ENCODE measurements around the gene CMTM4.

Gene CMTM4

GRCh38 chr16:66714654-66715307 lies 18.2 kb upstream of the CMTM4 start:
- Mint-ChIP-seq H3K36me3 (peaks cover 1% of the 10 kb centered on the region), H3K4me1 (no peaks in the 10 kb centered on the region), H3K4me3 (no peak overlapping the region), H3K27me3 (peaks cover 3% of the 10 kb centered on the region), H3K27ac (peak overlapping the region; percentile 5), H3K9me3 (no peaks in the 10 kb centered on the region)

GRCh38 chr16:66714062-66714461 lies 17.5 kb upstream of the CMTM4 start:
- H3K9me3 Mint-ChIP-seq, result no peaks in the 10 kb centered on the region
- no peaks in the 10 kb centered on the region for H3K4me1 Mint-ChIP-seq
- peaks cover under 1% of the 10 kb centered on the region for H3K36me3 Mint-ChIP-seq
- no peak overlapping the region for H3K4me3 Mint-ChIP-seq
- no peak overlapping the region for H3K27ac Mint-ChIP-seq
- peaks cover 3% of the 10 kb centered on the region for H3K27me3 Mint-ChIP-seq

- peaks cover 3% of the 10 kb centered on the region for H3K27me3 Mint-ChIP-seq
- no peaks in the 10 kb centered on the region for H3K4me1 Mint-ChIP-seq
- H3K4me3 Mint-ChIP-seq, result no peak overlapping the region
- H3K9me3 Mint-ChIP-seq, result no peaks in the 10 kb centered on the region
- H3K27ac Mint-ChIP-seq, result no peak overlapping the region
- no peaks in the 10 kb centered on the region for H3K36me3 Mint-ChIP-seq
These were observed 16.5 kb upstream of the CMTM4 start for GRCh38 chr16:66713076-66713475.

GRCh38 chr16:66712512-66712911 lies 16.0 kb upstream of the CMTM4 start:
- no peaks in the 10 kb centered on the region for H3K9me3 Mint-ChIP-seq
- peaks cover 3% of the 10 kb centered on the region for H3K27me3 Mint-ChIP-seq
- no peak overlapping the region for H3K4me3 Mint-ChIP-seq
- no peak overlapping the region for H3K27ac Mint-ChIP-seq
- no peaks in the 10 kb centered on the region for H3K36me3 Mint-ChIP-seq
- H3K4me1 Mint-ChIP-seq, result no peaks in the 10 kb centered on the region

GRCh38 chr16:66711581-66711980 lies 15.0 kb upstream of the CMTM4 start:
- H3K36me3 Mint-ChIP-seq, result no peaks in the 10 kb centered on the region

GRCh38 chr16:66706506-66706880 lies 9.9 kb upstream of the CMTM4 start:
- Mint-ChIP-seq H3K36me3 (no peaks in the 10 kb centered on the region), H3K4me1 (no peaks in the 10 kb centered on the region), H3K9me3 (no peaks in the 10 kb centered on the region), H3K4me3 (no peak overlapping the region), H3K27ac (no peak overlapping the region), H3K27me3 (peaks cover 3% of the 10 kb centered on the region)

More at GRCh38 chr16:66711581-66711980, 15.0 kb upstream of the CMTM4 start:
- Mint-ChIP-seq H3K27me3 (peaks cover 3% of the 10 kb centered on the region), H3K9me3 (no peaks in the 10 kb centered on the region), H3K27ac (no peak overlapping the region), H3K4me1 (no peaks in the 10 kb centered on the region), H3K4me3 (no peak overlapping the region)

GRCh38 chr16:66705790-66706505 lies 9.4 kb upstream of the CMTM4 start:
- H3K36me3 Mint-ChIP-seq, result no peaks in the 10 kb centered on the region
- no peak overlapping the region for H3K27ac Mint-ChIP-seq
- no peaks in the 10 kb centered on the region for H3K4me1 Mint-ChIP-seq
- H3K27me3 Mint-ChIP-seq, result peaks cover 3% of the 10 kb centered on the region
- no peak overlapping the region for H3K4me3 Mint-ChIP-seq
- H3K9me3 Mint-ChIP-seq, result no peaks in the 10 kb centered on the region

GRCh38 chr16:66703406-66704215 lies 7.1 kb upstream of the CMTM4 start:
- H3K27ac Mint-ChIP-seq, result no peak overlapping the region
- no peaks in the 10 kb centered on the region for H3K4me1 Mint-ChIP-seq
- H3K36me3 Mint-ChIP-seq, result no peaks in the 10 kb centered on the region
- no peaks in the 10 kb centered on the region for H3K9me3 Mint-ChIP-seq
- H3K27me3 Mint-ChIP-seq, result no peaks in the 10 kb centered on the region
- H3K4me3 Mint-ChIP-seq, result no peak overlapping the region

GRCh38 chr16:66701516-66701915 lies 5.0 kb upstream of the CMTM4 start:
- Mint-ChIP-seq H3K4me1 (no peaks in the 10 kb centered on the region), H3K9me3 (no peaks in the 10 kb centered on the region), H3K27ac (no peak overlapping the region), H3K4me3 (no peak overlapping the region), H3K36me3 (no peaks in the 10 kb centered on the region), H3K27me3 (no peaks in the 10 kb centered on the region)

- no peak overlapping the region for H3K27ac Mint-ChIP-seq
- no peak overlapping the region for H3K4me3 Mint-ChIP-seq
- no peaks in the 10 kb centered on the region for H3K27me3 Mint-ChIP-seq
These were observed 4.5 kb upstream of the CMTM4 start for GRCh38 chr16:66701026-66701425.

GRCh38 chr16:66699898-66700297 lies 3.4 kb upstream of the CMTM4 start:
- H3K4me3 Mint-ChIP-seq, result no peak overlapping the region
- no peaks in the 10 kb centered on the region for H3K36me3 Mint-ChIP-seq
- H3K9me3 Mint-ChIP-seq, result no peaks in the 10 kb centered on the region
- H3K27me3 Mint-ChIP-seq, result no peaks in the 10 kb centered on the region
- H3K27ac Mint-ChIP-seq, result no peak overlapping the region
- peaks cover 10% of the 10 kb centered on the region for H3K4me1 Mint-ChIP-seq

More at GRCh38 chr16:66701026-66701425, 4.5 kb upstream of the CMTM4 start:
- no peaks in the 10 kb centered on the region for H3K36me3 Mint-ChIP-seq
- H3K4me1 Mint-ChIP-seq, result no peaks in the 10 kb centered on the region
- no peaks in the 10 kb centered on the region for H3K9me3 Mint-ChIP-seq

GRCh38 chr16:66698046-66698445 lies 1.5 kb upstream of the CMTM4 start:
- Mint-ChIP-seq H3K27ac (no peak overlapping the region), H3K4me3 (peak overlapping the region; percentile 11), H3K27me3 (peaks cover 4% of the 10 kb centered on the region), H3K9me3 (no peaks in the 10 kb centered on the region), H3K36me3 (no peaks in the 10 kb centered on the region), H3K4me1 (peaks cover 12% of the 10 kb centered on the region)

GRCh38 chr16:66695935-66696668 lies 441 bp downstream of the CMTM4 start:
- H3K27ac Mint-ChIP-seq, result no peak overlapping the region
- H3K4me3 Mint-ChIP-seq, result peak overlapping the region; percentile 79
- peaks cover 4% of the 10 kb centered on the region for H3K27me3 Mint-ChIP-seq
- H3K36me3 Mint-ChIP-seq, result no peaks in the 10 kb centered on the region
- H3K4me1 Mint-ChIP-seq, result peaks cover 12% of the 10 kb centered on the region
- no peaks in the 10 kb centered on the region for H3K9me3 Mint-ChIP-seq

GRCh38 chr16:66695471-66695934 lies 1.0 kb downstream of the CMTM4 start:
- Mint-ChIP-seq H3K36me3 (no peaks in the 10 kb centered on the region), H3K4me1 (peaks cover 12% of the 10 kb centered on the region), H3K27me3 (peaks cover 4% of the 10 kb centered on the region), H3K9me3 (no peaks in the 10 kb centered on the region), H3K27ac (no peak overlapping the region), H3K4me3 (peak overlapping the region; percentile 79)

GRCh38 chr16:66693149-66693548 lies 3.4 kb downstream of the CMTM4 start:
- H3K27ac Mint-ChIP-seq, result no peak overlapping the region
- no peaks in the 10 kb centered on the region for H3K9me3 Mint-ChIP-seq
- peaks cover 4% of the 10 kb centered on the region for H3K27me3 Mint-ChIP-seq
- H3K4me3 Mint-ChIP-seq, result no peak overlapping the region
- no peaks in the 10 kb centered on the region for H3K36me3 Mint-ChIP-seq
- H3K4me1 Mint-ChIP-seq, result peaks cover 12% of the 10 kb centered on the region
